ENCODE results near the gene IFT20. TPM values are rescaled to one million over a fixed set of nuclear protein-coding genes. Genes with fewer than 3 reads are reported as not detected.

IFT20 gene
- total RNA-seq, 2 experiments from 2014 or later: 52.6 to 53.1 TPM

- no peaks in the 10 kb centered on the region for H3K9me3 ChIP-seq (ENCODE audit: control insufficient read depth in 1 of 2, insufficient read depth in 1 of 2, low read length in 2 of 2)
- no peak for TF ChIP-seq CTCF (IDR thresholded peaks at IDR 0.05)
- ATAC-seq (ENCODE audit: poor library complexity) (no peak), DNase-seq (peak in 2 of 14 experiments; percentile 34 to 48)
- ChIA-PET CTCF (no interaction called here), POLR2A (interaction anchor here (2.0 to 6.1 kb wide), 3 partner anchors 13 to 34 kb away, joined by 6 to 34 read pairs (median 31); partner anchors contain the start of genes IFT20, POLDIP2 and TNFAIP1)
- peaks cover 4% of the 10 kb centered on the region for H3K36me3 ChIP-seq (ENCODE audit: insufficient read depth, low read length)
- H3K27me3 ChIP-seq (ENCODE audit: control insufficient read depth in 1 of 2, insufficient read depth in 2 of 2, low read length in 2 of 2): no peaks in the 10 kb centered on the region
- H3K4me3 Mint-ChIP-seq: peak overlapping the region; percentile 98
- peaks cover 8% of the 10 kb centered on the region for H3K36me3 Mint-ChIP-seq (ENCODE audit: low read depth)
- no peak overlapping the region for H3K4me3 ChIP-seq (ENCODE audit: low read length)
- intact Hi-C loops (cut with DNase I, micrococcal nuclease): no loop called here
- H3K4me1 ChIP-seq (ENCODE audit: insufficient read depth, low read length): peaks cover 22% of the 10 kb centered on the region
- H3K9me3 Mint-ChIP-seq: no peaks in the 10 kb centered on the region
- H3K4me1 Mint-ChIP-seq (ENCODE audit: low read depth): peaks cover 26% of the 10 kb centered on the region
- peak overlapping the region; percentile 62 for H3K27ac Mint-ChIP-seq
- no peaks in the 10 kb centered on the region for H3K27me3 Mint-ChIP-seq
- no peak overlapping the region for H3K27ac ChIP-seq (ENCODE audit: low read depth in 1 of 2, low read length in 2 of 2)
Measured at GRCh38 chr17:28369684-28370034, 34.4 kb upstream of the IFT20 start.

GRCh38 chr17:28368915-28369683, 33.8 kb upstream of the IFT20 start:
- POLR2A ChIA-PET: interaction anchor here (2.0 to 6.1 kb wide), 3 partner anchors 12 to 33 kb away, joined by 6 to 34 read pairs (median 31); partner anchors contain the start of genes IFT20, POLDIP2 and TNFAIP1

GRCh38 chr17:28368306-28368831, 33.1 kb upstream of the IFT20 start:
- Mint-ChIP-seq H3K27me3 (no peaks in the 10 kb centered on the region), H3K4me3 (peak overlapping the region; percentile 30), H3K27ac (no peak overlapping the region), H3K36me3 (ENCODE audit: low read depth) (peaks cover 17% of the 10 kb centered on the region), H3K9me3 (no peaks in the 10 kb centered on the region), H3K4me1 (ENCODE audit: low read depth) (peaks cover 22% of the 10 kb centered on the region)
- Histone ChIP-seq H3K27me3 (ENCODE audit: control insufficient read depth in 1 of 2, insufficient read depth in 2 of 2, low read length in 2 of 2) (no peaks in the 10 kb centered on the region), H3K4me3 (ENCODE audit: low read length) (no peak overlapping the region), H3K36me3 (ENCODE audit: insufficient read depth, low read length) (peaks cover 17% of the 10 kb centered on the region), H3K9me3 (ENCODE audit: control insufficient read depth in 1 of 2, insufficient read depth in 1 of 2, low read length in 2 of 2) (no peaks in the 10 kb centered on the region), H3K4me1 (ENCODE audit: insufficient read depth, low read length) (peaks cover 21% of the 10 kb centered on the region), H3K27ac (ENCODE audit: low read depth in 1 of 2, low read length in 2 of 2) (no peak overlapping the region)
- CTCF ChIA-PET: interaction anchor here (1.9 kb wide), 1 partner anchor 48 kb away, joined by 7 read pairs; no protein-coding TSS in a partner anchor
- no peak for TF ChIP-seq CTCF (IDR thresholded peaks at IDR 0.05)
- no peak for DNase-seq
- POLR2A ChIA-PET: interaction anchor here (2.0 to 6.1 kb wide), 3 partner anchors 11 to 33 kb away, joined by 6 to 34 read pairs (median 31); partner anchors contain the start of genes IFT20, POLDIP2 and TNFAIP1
- no peak for ATAC-seq (ENCODE audit: poor library complexity)
- intact Hi-C loops (cut with DNase I, micrococcal nuclease): no loop called here

More at GRCh38 chr17:28368915-28369683, 33.8 kb upstream of the IFT20 start:
- intact Hi-C loops (cut with DNase I, micrococcal nuclease): no loop called here
- TF ChIP-seq CTCF (IDR thresholded peaks at IDR 0.05): no peak
- H3K4me3 ChIP-seq (ENCODE audit: low read length): no peak overlapping the region
- Mint-ChIP-seq H3K27ac (peak overlapping the region; percentile 39), H3K27me3 (no peaks in the 10 kb centered on the region), H3K4me1 (ENCODE audit: low read depth) (peaks cover 26% of the 10 kb centered on the region), H3K9me3 (no peaks in the 10 kb centered on the region), H3K36me3 (ENCODE audit: low read depth) (peaks cover 10% of the 10 kb centered on the region), H3K4me3 (peak overlapping the region; percentile 30)
- peaks cover 22% of the 10 kb centered on the region for H3K4me1 ChIP-seq (ENCODE audit: insufficient read depth, low read length)
- no peak overlapping the region for H3K27ac ChIP-seq (ENCODE audit: low read depth in 1 of 2, low read length in 2 of 2)
- ATAC-seq (ENCODE audit: poor library complexity) (no peak), DNase-seq (no peak)
- H3K9me3 ChIP-seq (ENCODE audit: control insufficient read depth in 1 of 2, insufficient read depth in 1 of 2, low read length in 2 of 2): no peaks in the 10 kb centered on the region
- H3K36me3 ChIP-seq (ENCODE audit: insufficient read depth, low read length): peaks cover 10% of the 10 kb centered on the region
- CTCF ChIA-PET: interaction anchor here (1.9 kb wide), 1 partner anchor 48 kb away, joined by 7 read pairs; no protein-coding TSS in a partner anchor
- no peaks in the 10 kb centered on the region for H3K27me3 ChIP-seq (ENCODE audit: control insufficient read depth in 1 of 2, insufficient read depth in 2 of 2, low read length in 2 of 2)
